ENCODE measurements around the gene BCAS3.
A peak's percentile ranks its signal among the peaks of the same experiment; 100 is the strongest.
"Not testable (repeated sequence)": the region's sequence is repeated elsewhere in the genome, so short reads cannot be mapped to it uniquely, and the experiment has no call there.

Gene BCAS3

GRCh38 chr17:60960398-60961065, 282.9 kb downstream of the BCAS3 start:
- H3K4me3 ChIP-seq (ENCODE audit: low read depth, low read length): no peak overlapping the region
- no peak for DNase-seq (ENCODE audit: low read depth)
- no peak for TF ChIP-seq CTCF (IDR thresholded peaks at IDR 0.05; ENCODE audit: low read depth, low read length, missing control alignments)
- in situ Hi-C loops (cut with HindIII; ENCODE audit: low sequenced_read_pairs): no loop called here

- DNase-seq (ENCODE audit: low read depth): no peak
- TF ChIP-seq CTCF (IDR thresholded peaks at IDR 0.05; ENCODE audit: low read depth, low read length, missing control alignments): no peak
- in situ Hi-C loops (cut with HindIII; ENCODE audit: low sequenced_read_pairs): no loop called here
- H3K4me3 ChIP-seq (ENCODE audit: low read depth, low read length): no peak overlapping the region
Observed at GRCh38 chr17:60964160-60964559, 286.5 kb downstream of the BCAS3 start.

- in situ Hi-C loops (cut with HindIII; ENCODE audit: low sequenced_read_pairs): no loop called here
- H3K4me3 ChIP-seq (ENCODE audit: low read depth, low read length): no peak overlapping the region
- no peak for TF ChIP-seq CTCF (IDR thresholded peaks at IDR 0.05; ENCODE audit: low read depth, low read length, missing control alignments)
- no peak for DNase-seq (ENCODE audit: low read depth)
Observed at GRCh38 chr17:60968266-60968665, 290.6 kb downstream of the BCAS3 start.

GRCh38 chr17:60969500-60970037, 291.9 kb downstream of the BCAS3 start:
- in situ Hi-C loops (cut with HindIII; ENCODE audit: low sequenced_read_pairs): no loop called here

GRCh38 chr17:60970741-60971140, 293.1 kb downstream of the BCAS3 start:
- no peak for DNase-seq (ENCODE audit: low read depth)
- TF ChIP-seq CTCF (IDR thresholded peaks at IDR 0.05; ENCODE audit: low read depth, low read length, missing control alignments): no peak
- in situ Hi-C loops (cut with HindIII; ENCODE audit: low sequenced_read_pairs): no loop called here
- no peak overlapping the region for H3K4me3 ChIP-seq (ENCODE audit: low read depth, low read length)

More at GRCh38 chr17:60969500-60970037, 291.9 kb downstream of the BCAS3 start:
- TF ChIP-seq CTCF (IDR thresholded peaks at IDR 0.05; ENCODE audit: low read depth, low read length, missing control alignments): no peak
- no peak overlapping the region for H3K4me3 ChIP-seq (ENCODE audit: low read depth, low read length)
- DNase-seq (ENCODE audit: low read depth): no peak

- in situ Hi-C loops (cut with HindIII; ENCODE audit: low sequenced_read_pairs): no loop called here
- peak; percentile 41 for DNase-seq (ENCODE audit: low read depth)
Observed at GRCh38 chr17:60971515-60972369, 294.1 kb downstream of the BCAS3 start.

GRCh38 chr17:60976861-60977260, 299.2 kb downstream of the BCAS3 start:
- in situ Hi-C loops (cut with HindIII; ENCODE audit: low sequenced_read_pairs); H3K4me3 ChIP-seq (ENCODE audit: low read depth, low read length); DNase-seq (ENCODE audit: low read depth): not testable (repeated sequence)

More at GRCh38 chr17:60971515-60972369, 294.1 kb downstream of the BCAS3 start:
- H3K4me3 ChIP-seq (ENCODE audit: low read depth, low read length): no peak overlapping the region
- peak; percentile 70 for TF ChIP-seq CTCF (IDR thresholded peaks at IDR 0.05; ENCODE audit: low read depth, low read length, missing control alignments)

Measured in astrocyte of the cerebellum (primary cell).